Karpas-422 (cell line): Measurements from ENCODE around the gene NLRP3. TPM values are rescaled to one million over a fixed set of nuclear protein-coding genes. Genes with fewer than 3 reads are reported as not detected.
"Not testable (repeated sequence)": the region's sequence is repeated elsewhere in the genome, so short reads cannot be mapped to it uniquely, and the experiment has no call there.

Source experiments
- DNase-seq: peaks from one replicate; pipeline ENCODE4 v3.0.0-alpha.2; 2015
- H2AFZ ChIP-seq: fragments of 200-600 bp; sonication (generic); 2 replicates; pipeline ENCODE4 v1.6.1; 2014; ENCODE audit warnings: antibody characterized with exemption, low read length, mixed read lengths
- H3K27ac ChIP-seq: fragments of 200-600 bp; sonication (generic); 2 replicates; pipeline ENCODE4 v1.5.1; 2014; ENCODE audit warnings: mild to moderate bottlenecking, low read length, moderate library complexity
- H3K27me3 ChIP-seq: fragments of 200-600 bp; sonication (generic); 2 replicates; pipeline ENCODE4 v1.6.1; 2014; ENCODE audit warnings: low read length, mixed read lengths
- H3K36me3 ChIP-seq: fragments of 200-600 bp; sonication (generic); 2 replicates; pipeline ENCODE4 v1.6.1; 2014; ENCODE audit warnings: low read length, mixed read lengths; ENCODE audit not compliant: insufficient read depth
- H3K4me1 ChIP-seq: fragments of 200-600 bp; sonication (generic); 2 replicates; pipeline ENCODE4 v1.6.1; 2014; ENCODE audit warnings: mild to moderate bottlenecking, low read length, mixed read lengths
- H3K4me2 ChIP-seq: fragments of 200-600 bp; sonication (generic); 2 replicates; pipeline ENCODE4 v1.6.1; 2014; ENCODE audit warnings: low read length, low read depth, mild to moderate bottlenecking; ENCODE audit not compliant: poor library complexity, severe bottlenecking
- H3K4me3 ChIP-seq: fragments of 200-600 bp; sonication (generic); 2 replicates; pipeline ENCODE4 v1.5.1; 2014; ENCODE audit warnings: mild to moderate bottlenecking, antibody characterized with exemption, low read length, mixed read lengths
- H3K79me2 ChIP-seq: fragments of 200-600 bp; sonication (generic); 2 replicates; pipeline ENCODE4 v1.6.1; 2014; ENCODE audit warnings: mild to moderate bottlenecking, low read length, mixed read lengths
- H3K9ac ChIP-seq: fragments of 200-600 bp; sonication (generic); 2 replicates; pipeline ENCODE4 v1.6.0; 2014; ENCODE audit warnings: low read length
- H3K9me2 ChIP-seq: fragments of 200-600 bp; sonication (generic), shearing (Covaris generic); replicated peaks from 2 replicates; pipeline ENCODE4 v1.6.0; 2014; ENCODE audit warnings: mild to moderate bottlenecking, low read length, moderate library complexity; ENCODE audit not compliant: insufficient read depth
- H3K9me3 ChIP-seq: fragments of 300-700, 200-600 bp; sonication (generic); 2 replicates; pipeline ENCODE4 v1.6.1; 2014; ENCODE audit warnings: low read length, mixed read lengths
- H4K20me1 ChIP-seq: fragments of 200-600 bp; sonication (generic); 2 replicates; pipeline ENCODE4 v1.6.1; 2014; ENCODE audit warnings: mild to moderate bottlenecking, antibody characterized with exemption, low read length, low read depth; ENCODE audit not compliant: insufficient read depth
- total RNA-seq: library from RNA; depleted of rRNA; stranded (reverse); fragments of >200 nt; shearing (Covaris generic); gene quantifications from 2 replicates; pipeline ENCODE4 v1.2.3, GENCODE V29; 2014; ENCODE audit warnings: low replicate concordance; rRNA removed

NLRP3 gene
- not detected in 2 replicates for total RNA-seq

DNA sequence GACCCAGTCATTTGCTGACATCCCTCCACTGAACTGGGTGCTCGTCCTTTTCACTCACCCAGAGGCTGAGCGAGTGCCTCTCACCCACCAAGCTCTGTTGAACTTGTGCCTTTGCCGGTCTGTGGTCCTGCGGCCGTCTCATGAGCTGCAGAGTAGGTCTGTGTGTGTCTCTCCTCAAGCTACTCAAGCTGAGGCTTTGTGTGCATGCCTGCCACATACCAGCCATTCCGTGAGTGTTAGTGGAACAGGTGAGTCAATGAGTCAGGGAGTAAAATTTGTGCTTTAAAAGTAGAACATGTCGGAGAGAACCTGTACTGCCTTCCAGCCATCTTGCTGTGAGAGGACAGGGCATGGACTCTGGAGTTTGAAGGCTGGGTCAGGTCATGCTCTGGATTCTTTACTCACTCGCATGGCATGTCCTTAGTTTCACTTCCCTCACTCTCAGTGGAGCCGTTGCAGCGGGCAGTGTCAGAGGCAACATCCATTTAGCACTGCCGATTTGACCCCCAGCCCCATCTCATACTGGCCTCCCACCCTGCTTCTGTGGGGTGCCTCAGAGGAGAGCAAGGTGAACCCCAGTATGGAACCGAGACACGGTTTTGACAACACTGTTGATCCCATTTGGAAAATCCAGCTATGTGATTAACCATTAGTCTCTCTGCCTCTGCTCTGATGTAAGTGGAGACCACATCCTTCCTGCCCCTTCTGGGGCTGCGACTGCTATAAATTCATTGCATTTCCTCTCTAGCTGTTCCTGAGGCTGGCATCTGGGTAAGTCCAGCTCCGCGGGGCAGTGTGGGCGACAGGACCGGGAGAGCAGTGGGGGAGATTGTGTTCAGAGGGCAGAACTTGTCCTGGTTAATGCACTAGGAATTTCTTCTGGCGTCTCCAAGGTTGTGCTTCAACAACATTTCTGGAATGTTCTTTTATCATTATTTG, at the start of gene NLRP3:
Gene NLRP3, plus strand, starts transcription at position 751 of the 939 bp plus-strand sequence. CDS start 2,628 bp downstream, outside the sequence.
- Histone ChIP-seq H3K9ac (no peak within 1 kb of the TSS), H3K27me3 (no peaks in the 10 kb centered on the region), H2AFZ (no peak within 1 kb of the TSS), H3K79me2 (no peaks in the 10 kb centered on the region), H3K4me2 (no peak within 1 kb of the TSS), H3K27ac (no peak within 1 kb of the TSS), H3K9me2 (no peaks in the 10 kb centered on the region), H4K20me1 (no peaks in the 10 kb centered on the region), H3K9me3 (no peaks in the 10 kb centered on the region), H3K4me1 (no peaks in the 10 kb centered on the region), H3K4me3 (no peak within 1 kb of the TSS), H3K36me3 (no peaks in the 10 kb centered on the region)
- no peak for DNase-seq

GRCh38 chr1:247366345-247366744, 49.6 kb upstream of the NLRP3 start:
- H3K27ac ChIP-seq, H2AFZ ChIP-seq, H3K4me3 ChIP-seq, H3K9me2 ChIP-seq, H3K27me3 ChIP-seq, H3K4me2 ChIP-seq, H3K4me1 ChIP-seq, H3K9me3 ChIP-seq, DNase-seq, H3K36me3 ChIP-seq, H4K20me1 ChIP-seq, H3K9ac ChIP-seq, H3K79me2 ChIP-seq: not testable (repeated sequence)

GRCh38 chr1:247366926-247367645, 48.9 kb upstream of the NLRP3 start:
- H3K4me2 ChIP-seq = no peak overlapping the region
- no peak overlapping the region for H3K27ac ChIP-seq
- H3K4me3 ChIP-seq = no peak overlapping the region
- H3K79me2 ChIP-seq = no peaks in the 10 kb centered on the region
- no peaks in the 10 kb centered on the region for H3K4me1 ChIP-seq
- H3K9me3 ChIP-seq = no peaks in the 10 kb centered on the region
- H4K20me1 ChIP-seq = no peaks in the 10 kb centered on the region
- no peaks in the 10 kb centered on the region for H3K9me2 ChIP-seq
- no peaks in the 10 kb centered on the region for H3K36me3 ChIP-seq
- no peak overlapping the region for H3K9ac ChIP-seq
- H2AFZ ChIP-seq = no peak overlapping the region
- DNase-seq = no peak
- H3K27me3 ChIP-seq = no peaks in the 10 kb centered on the region

- no peaks in the 10 kb centered on the region for H3K27me3 ChIP-seq
Measured at GRCh38 chr1:247367786-247368422, 48.1 kb upstream of the NLRP3 start.

GRCh38 chr1:247368490-247369145, 47.4 kb upstream of the NLRP3 start:
- Histone ChIP-seq H3K27ac (no peak overlapping the region), H3K9me2 (no peaks in the 10 kb centered on the region), H3K4me3 (no peak overlapping the region), H3K9ac (no peak overlapping the region), H4K20me1 (no peaks in the 10 kb centered on the region), H3K9me3 (no peaks in the 10 kb centered on the region), H3K79me2 (no peaks in the 10 kb centered on the region), H3K4me1 (no peaks in the 10 kb centered on the region), H3K4me2 (no peak overlapping the region), H3K36me3 (no peaks in the 10 kb centered on the region), H2AFZ (no peak overlapping the region), H3K27me3 (no peaks in the 10 kb centered on the region)
- DNase-seq = no peak

More at GRCh38 chr1:247367786-247368422, 48.1 kb upstream of the NLRP3 start:
- Histone ChIP-seq H4K20me1 (no peaks in the 10 kb centered on the region), H3K27ac (no peak overlapping the region), H3K4me2 (no peak overlapping the region), H2AFZ (no peak overlapping the region), H3K79me2 (no peaks in the 10 kb centered on the region), H3K9me3 (no peaks in the 10 kb centered on the region), H3K4me1 (no peaks in the 10 kb centered on the region), H3K4me3 (no peak overlapping the region), H3K9me2 (no peaks in the 10 kb centered on the region), H3K9ac (no peak overlapping the region), H3K36me3 (no peaks in the 10 kb centered on the region)
- no peak for DNase-seq

- DNase-seq = no peak
- H3K4me1 ChIP-seq = no peaks in the 10 kb centered on the region
- H4K20me1 ChIP-seq = no peaks in the 10 kb centered on the region
- no peaks in the 10 kb centered on the region for H3K9me2 ChIP-seq
- no peaks in the 10 kb centered on the region for H3K9me3 ChIP-seq
- H2AFZ ChIP-seq = no peak overlapping the region
- H3K36me3 ChIP-seq = no peaks in the 10 kb centered on the region
- H3K4me3 ChIP-seq = no peak overlapping the region
- no peaks in the 10 kb centered on the region for H3K27me3 ChIP-seq
- H3K79me2 ChIP-seq = no peaks in the 10 kb centered on the region
- no peak overlapping the region for H3K27ac ChIP-seq
- H3K9ac ChIP-seq = no peak overlapping the region
- H3K4me2 ChIP-seq = no peak overlapping the region
Measured at GRCh38 chr1:247370786-247371732, 44.9 kb upstream of the NLRP3 start.

DNA sequence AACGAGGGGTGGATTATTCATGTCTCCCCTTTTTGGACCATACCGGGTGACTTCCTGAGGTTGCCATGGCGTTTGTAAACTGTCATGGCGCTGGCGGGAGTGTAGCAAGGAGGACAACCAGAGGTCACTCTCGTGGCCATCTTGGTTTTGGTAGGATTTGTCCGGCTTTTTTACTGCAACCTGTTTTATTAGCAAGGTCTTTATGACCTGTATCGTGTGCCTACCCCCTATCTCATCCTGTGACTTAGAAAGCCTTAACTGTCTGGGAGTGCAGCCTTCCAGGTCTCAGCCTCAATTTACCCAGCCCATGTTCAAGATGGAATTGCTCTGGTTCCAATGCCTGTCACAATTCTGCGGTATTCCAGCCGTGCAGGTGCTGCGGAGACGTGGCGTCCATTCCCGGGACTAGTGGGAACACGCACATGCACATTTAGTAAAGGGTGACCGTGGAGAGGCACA, 44.1 kb upstream of the NLRP3 start:
- no peaks in the 10 kb centered on the region for H3K4me1 ChIP-seq
- H3K9me2 ChIP-seq = no peaks in the 10 kb centered on the region
- no peak overlapping the region for H3K27ac ChIP-seq
- H3K9me3 ChIP-seq = no peaks in the 10 kb centered on the region
- H3K79me2 ChIP-seq = no peaks in the 10 kb centered on the region
- H4K20me1 ChIP-seq = no peaks in the 10 kb centered on the region
- no peak overlapping the region for H2AFZ ChIP-seq
- no peaks in the 10 kb centered on the region for H3K36me3 ChIP-seq
- H3K4me2 ChIP-seq = no peak overlapping the region
- H3K4me3 ChIP-seq = no peak overlapping the region
- DNase-seq = no peak
- H3K27me3 ChIP-seq = no peaks in the 10 kb centered on the region
- no peak overlapping the region for H3K9ac ChIP-seq
